ENCODE measurements around the gene APP. TPM values are rescaled to one million over a fixed set of nuclear protein-coding genes. Genes with fewer than 3 reads are reported as not detected.

The APP gene
- total RNA-seq, 2 experiments from 2014 or later = 0.55 TPM; not detected in 1

DNA sequence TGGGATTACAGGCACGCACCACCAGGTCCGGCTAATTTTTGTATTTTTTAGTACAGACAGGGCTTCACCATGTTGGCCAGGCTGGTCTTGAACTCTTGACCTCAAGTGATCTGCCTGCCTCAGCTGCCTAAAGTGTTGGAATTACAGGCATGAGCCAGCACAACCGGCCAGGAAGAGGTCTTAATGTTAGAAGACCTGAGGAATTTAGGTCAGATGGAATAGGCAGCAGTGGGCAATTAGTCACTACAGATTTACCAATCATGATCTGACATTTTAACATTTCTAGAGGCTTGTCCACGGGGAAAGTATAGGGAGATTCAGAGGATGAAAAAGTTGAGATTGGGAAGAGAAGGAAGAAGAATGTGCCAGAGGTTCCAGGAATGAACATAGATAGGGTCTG lies 8.9 kb upstream of the APP start:
- TF ChIP-seq, protein P1, sequence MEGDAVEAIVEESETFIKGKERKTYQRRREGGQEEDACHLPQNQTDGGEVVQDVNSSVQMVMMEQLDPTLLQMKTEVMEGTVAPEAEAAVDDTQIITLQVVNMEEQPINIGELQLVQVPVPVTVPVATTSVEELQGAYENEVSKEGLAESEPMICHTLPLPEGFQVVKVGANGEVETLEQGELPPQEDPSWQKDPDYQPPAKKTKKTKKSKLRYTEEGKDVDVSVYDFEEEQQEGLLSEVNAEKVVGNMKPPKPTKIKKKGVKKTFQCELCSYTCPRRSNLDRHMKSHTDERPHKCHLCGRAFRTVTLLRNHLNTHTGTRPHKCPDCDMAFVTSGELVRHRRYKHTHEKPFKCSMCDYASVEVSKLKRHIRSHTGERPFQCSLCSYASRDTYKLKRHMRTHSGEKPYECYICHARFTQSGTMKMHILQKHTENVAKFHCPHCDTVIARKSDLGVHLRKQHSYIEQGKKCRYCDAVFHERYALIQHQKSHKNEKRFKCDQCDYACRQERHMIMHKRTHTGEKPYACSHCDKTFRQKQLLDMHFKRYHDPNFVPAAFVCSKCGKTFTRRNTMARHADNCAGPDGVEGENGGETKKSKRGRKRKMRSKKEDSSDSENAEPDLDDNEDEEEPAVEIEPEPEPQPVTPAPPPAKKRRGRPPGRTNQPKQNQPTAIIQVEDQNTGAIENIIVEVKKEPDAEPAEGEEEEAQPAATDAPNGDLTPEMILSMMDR (conservative IDR thresholded peaks at IDR 0.05; ENCODE audit: low read length) = no peak
- no peak for TF ChIP-seq EZH2phosphoT487 (IDR thresholded peaks at IDR 0.05; ENCODE audit: borderline replicate concordance, low read depth, low read length)
- ChIA-PET POLR2A (no interaction called here), CTCF (ENCODE audit: unreplicated experiment) (no interaction called here)
- Histone ChIP-seq H3K79me2 (ENCODE audit: insufficient read depth, low read depth, low read length) (no peaks in the 10 kb centered on the region), H3K4me3 (ENCODE audit: low read depth, low read length, poor library complexity, severe bottlenecking) (no peak overlapping the region), H2AFZ (ENCODE audit: low read length) (no peak overlapping the region), H3K4me2 (ENCODE audit: low read length) (no peak overlapping the region), H3K9me2 (ENCODE audit: insufficient read depth, low read length) (no peaks in the 10 kb centered on the region), H3K36me3 (ENCODE audit: insufficient read depth, low read length) (no peaks in the 10 kb centered on the region), H3K27ac (ENCODE audit: low read depth, low read length, poor library complexity, severe bottlenecking) (no peak overlapping the region), H3K4me1 (ENCODE audit: insufficient read depth, low read length, poor library complexity, severe bottlenecking) (no peaks in the 10 kb centered on the region), H3K9me3 (ENCODE audit: low read length) (no peaks in the 10 kb centered on the region), H4K20me1 (ENCODE audit: insufficient read depth, low read length) (no peaks in the 10 kb centered on the region)
- no TSS peak for BruUV-seq (replicated peaks)
- DNase-seq (ENCODE audit: low spot score) = no peak
- intact Hi-C loops (cut with micrococcal nuclease; ENCODE audit: unreplicated experiment) = no loop called here

DNA sequence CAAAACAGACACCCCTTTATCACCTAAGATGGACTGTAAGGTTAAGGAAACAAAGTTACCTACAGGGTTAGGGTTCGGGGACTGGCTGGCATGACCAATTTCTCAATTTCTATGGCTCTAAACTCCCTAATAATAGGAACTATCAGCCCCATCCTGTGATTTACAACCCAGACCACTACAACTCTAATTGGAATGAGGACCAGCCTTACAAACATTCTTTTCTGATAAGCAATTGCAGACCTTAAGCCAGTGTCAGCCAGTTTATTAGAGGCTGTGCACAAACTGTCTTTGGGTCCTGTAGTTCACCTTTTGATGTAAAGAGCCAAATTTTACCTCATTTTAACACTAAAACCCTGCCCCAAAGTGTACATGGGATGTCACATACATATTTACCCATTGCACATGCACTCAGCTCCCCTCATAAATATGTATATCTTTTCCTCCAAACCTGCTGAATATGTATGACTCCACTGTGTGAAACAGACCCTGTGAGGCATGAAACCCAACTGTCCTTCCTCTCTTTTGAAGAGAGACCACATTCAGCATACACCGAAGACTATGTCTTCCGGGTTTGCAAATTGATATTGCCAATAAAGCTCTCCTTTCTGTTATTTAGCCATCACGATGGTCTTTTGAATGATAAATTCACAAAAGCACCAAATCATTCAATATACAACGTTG lies 7.3 kb upstream of the APP start:
- no peak overlapping the region for H2AFZ ChIP-seq (ENCODE audit: low read length)
- H3K36me3 ChIP-seq (ENCODE audit: insufficient read depth, low read length) = no peaks in the 10 kb centered on the region
- no peaks in the 10 kb centered on the region for H3K9me2 ChIP-seq (ENCODE audit: insufficient read depth, low read length)
- ChIA-PET POLR2A (no interaction called here), CTCF (ENCODE audit: unreplicated experiment) (no interaction called here)
- no peak for TF ChIP-seq EZH2phosphoT487 (IDR thresholded peaks at IDR 0.05; ENCODE audit: borderline replicate concordance, low read depth, low read length)
- TF ChIP-seq, protein P1 (conservative IDR thresholded peaks at IDR 0.05; ENCODE audit: low read length) = no peak
- no peak overlapping the region for H3K4me2 ChIP-seq (ENCODE audit: low read length)
- H3K27ac ChIP-seq (ENCODE audit: low read depth, low read length, poor library complexity, severe bottlenecking) = no peak overlapping the region
- H3K79me2 ChIP-seq (ENCODE audit: insufficient read depth, low read depth, low read length) = no peaks in the 10 kb centered on the region
- intact Hi-C loops (cut with micrococcal nuclease; ENCODE audit: unreplicated experiment) = no loop called here
- no peaks in the 10 kb centered on the region for H4K20me1 ChIP-seq (ENCODE audit: insufficient read depth, low read length)
- no peak overlapping the region for H3K4me3 ChIP-seq (ENCODE audit: low read depth, low read length, poor library complexity, severe bottlenecking)
- H3K9me3 ChIP-seq (ENCODE audit: low read length) = no peaks in the 10 kb centered on the region
- H3K4me1 ChIP-seq (ENCODE audit: insufficient read depth, low read length, poor library complexity, severe bottlenecking) = no peaks in the 10 kb centered on the region
- no peak for DNase-seq (ENCODE audit: low spot score)
- BruUV-seq (replicated peaks) = no TSS peak

GRCh38 chr21:26177187-26177586 lies 6.6 kb upstream of the APP start:
- intact Hi-C loops (cut with micrococcal nuclease; ENCODE audit: unreplicated experiment) = no loop called here
- H3K4me2 ChIP-seq (ENCODE audit: low read length) = no peak overlapping the region
- CTCF ChIA-PET (ENCODE audit: unreplicated experiment) = no interaction called here
- H2AFZ ChIP-seq (ENCODE audit: low read length) = no peak overlapping the region
- H3K79me2 ChIP-seq (ENCODE audit: insufficient read depth, low read depth, low read length) = no peaks in the 10 kb centered on the region
- no peaks in the 10 kb centered on the region for H4K20me1 ChIP-seq (ENCODE audit: insufficient read depth, low read length)
- POLR2A ChIA-PET = interaction anchor here (1.3 kb wide), 1 partner anchor 10 kb away, joined by 6 read pairs; no protein-coding TSS in a partner anchor
- DNase-seq (ENCODE audit: low spot score) = no peak
- H3K27ac ChIP-seq (ENCODE audit: low read depth, low read length, poor library complexity, severe bottlenecking) = no peak overlapping the region
- no peaks in the 10 kb centered on the region for H3K36me3 ChIP-seq (ENCODE audit: insufficient read depth, low read length)
- H3K4me3 ChIP-seq (ENCODE audit: low read depth, low read length, poor library complexity, severe bottlenecking) = no peak overlapping the region
- H3K9me2 ChIP-seq (ENCODE audit: insufficient read depth, low read length) = no peaks in the 10 kb centered on the region
- no peaks in the 10 kb centered on the region for H3K4me1 ChIP-seq (ENCODE audit: insufficient read depth, low read length, poor library complexity, severe bottlenecking)
- H3K9me3 ChIP-seq (ENCODE audit: low read length) = no peaks in the 10 kb centered on the region
- TF ChIP-seq EZH2phosphoT487 (IDR thresholded peaks at IDR 0.05; ENCODE audit: borderline replicate concordance, low read depth, low read length) = no peak
- BruUV-seq (replicated peaks) = no TSS peak
